Jurkat, Clone E6-1 (cell line): ENCODE measurements around the gene GPSM3. TPM values are rescaled to one million over a fixed set of nuclear protein-coding genes. Genes with fewer than 3 reads are reported as not detected.
"Not testable (repeated sequence)": the region's sequence is repeated elsewhere in the genome, so short reads cannot be mapped to it uniquely, and the experiment has no call there.

Experiments
- DNase-seq: peaks from one replicate; pipeline ENCODE4 v3.0.0-alpha.2; 2011; ENCODE audit warnings: low read depth, low spot score
- H3K4me3 ChIP-seq: 2 replicates; pipeline ENCODE4 v1.5.1; 2011; ENCODE audit warnings: mild to moderate bottlenecking, low read length, control low read depth, moderate library complexity
- polyA plus RNA-seq: library from polyadenylated mRNA; unstranded; fragments of >200 nt; gene quantifications from one replicate; pipeline ENCODE4 v1.2.1, GENCODE V29; 2012; ENCODE audit warnings: missing spikeins; ENCODE audit not compliant: insufficient read length, insufficient read depth

Gene GPSM3, protein sequence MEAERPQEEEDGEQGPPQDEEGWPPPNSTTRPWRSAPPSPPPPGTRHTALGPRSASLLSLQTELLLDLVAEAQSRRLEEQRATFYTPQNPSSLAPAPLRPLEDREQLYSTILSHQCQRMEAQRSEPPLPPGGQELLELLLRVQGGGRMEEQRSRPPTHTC
- polyA plus RNA-seq, result 103 TPM

DNA sequence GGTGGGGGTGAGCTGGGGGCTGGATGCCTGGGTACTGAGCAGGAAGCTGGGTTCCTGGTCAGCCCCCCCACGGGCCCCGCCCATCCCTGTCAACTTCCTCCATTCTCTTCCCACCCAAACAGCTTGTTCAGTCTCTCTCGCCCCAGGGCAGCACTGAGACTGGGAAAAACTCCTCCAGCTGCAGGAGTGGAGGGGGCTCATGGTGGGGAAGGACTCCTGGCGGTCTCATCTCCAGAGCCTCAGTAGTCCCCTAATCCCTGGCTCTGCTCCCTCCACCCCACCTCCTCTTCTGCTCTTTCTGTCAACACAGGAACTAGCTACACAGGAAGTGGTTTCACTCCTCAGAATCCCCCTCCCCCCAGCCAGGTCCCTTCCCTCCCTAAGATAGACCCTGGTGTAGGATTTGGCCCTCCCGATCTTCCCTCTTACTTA lies at the start of gene GPSM3:
GPSM3 (minus strand) TSS at position 36 of the 432 bp plus-strand sequence. CDS start 130 bp downstream, outside the sequence.
- DNase-seq, result peak; percentile 87

DNA sequence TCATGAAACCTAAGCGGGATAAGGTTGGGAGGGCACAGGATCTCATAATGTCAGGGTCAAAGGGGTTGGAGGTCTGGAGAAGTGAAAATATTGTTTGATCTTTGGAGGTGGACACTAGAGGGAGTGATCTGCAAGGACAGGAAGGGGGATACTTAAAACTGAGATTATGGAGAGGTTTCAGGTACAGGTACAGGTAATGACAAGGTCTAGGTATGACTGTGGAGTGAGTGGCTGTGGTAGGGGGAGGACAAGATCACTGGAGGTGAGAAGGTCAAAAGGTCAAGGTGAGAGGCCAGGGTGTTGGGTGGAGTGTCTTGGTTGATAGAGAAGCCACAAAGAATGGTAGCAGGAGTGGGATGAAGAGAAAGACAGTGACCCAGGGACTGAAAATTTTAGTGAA lies 48.2 kb upstream of the GPSM3 start:
- DNase-seq, result no peak
- H3K4me3 ChIP-seq, result no peak overlapping the region

More for the DNA sequence above, at the start of gene GPSM3:
- peak within 1 kb of the TSS; percentile 62 for H3K4me3 ChIP-seq

DNA sequence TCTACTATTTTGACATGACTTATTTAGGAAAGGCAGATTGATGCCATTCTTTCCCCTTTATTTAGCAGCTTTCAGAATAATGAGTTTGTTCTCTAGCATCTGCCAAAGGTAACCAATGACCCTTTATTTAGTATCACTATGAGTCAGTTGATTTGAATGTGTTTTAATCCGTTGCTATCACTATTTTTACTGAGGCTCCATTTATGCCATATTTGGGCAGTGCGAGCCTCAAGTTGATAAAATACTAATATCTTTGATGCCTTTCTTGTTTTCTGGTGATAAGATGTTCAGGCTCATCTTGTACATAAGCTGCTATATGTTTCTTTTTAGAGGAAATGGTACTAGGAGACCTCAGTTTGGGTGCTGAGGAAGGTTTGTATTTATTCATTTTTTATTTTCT lies 47.0 kb upstream of the GPSM3 start:
- no peak for DNase-seq
- H3K4me3 ChIP-seq, result no peak overlapping the region

DNA sequence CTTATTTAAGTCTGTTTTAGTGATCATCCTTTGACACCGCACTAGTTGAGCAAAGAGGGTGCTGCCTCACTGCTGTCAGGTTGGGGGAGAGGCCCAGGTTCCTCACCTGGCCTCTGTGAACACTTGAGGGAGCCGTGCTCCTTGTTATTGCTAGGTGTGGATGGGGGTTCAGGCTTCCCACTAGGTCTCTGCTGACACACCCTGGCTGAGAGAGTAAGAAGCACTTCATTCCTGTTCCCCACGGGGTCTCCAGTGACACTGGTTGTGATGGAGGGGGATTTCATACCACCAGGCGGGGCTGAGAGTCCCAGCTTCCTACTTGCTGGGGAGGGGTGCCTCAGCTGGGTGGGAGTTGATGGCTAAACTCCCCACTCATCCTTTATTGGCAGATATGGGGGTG lies 42.5 kb upstream of the GPSM3 start:
- no peak overlapping the region for H3K4me3 ChIP-seq
- DNase-seq, result no peak

DNA sequence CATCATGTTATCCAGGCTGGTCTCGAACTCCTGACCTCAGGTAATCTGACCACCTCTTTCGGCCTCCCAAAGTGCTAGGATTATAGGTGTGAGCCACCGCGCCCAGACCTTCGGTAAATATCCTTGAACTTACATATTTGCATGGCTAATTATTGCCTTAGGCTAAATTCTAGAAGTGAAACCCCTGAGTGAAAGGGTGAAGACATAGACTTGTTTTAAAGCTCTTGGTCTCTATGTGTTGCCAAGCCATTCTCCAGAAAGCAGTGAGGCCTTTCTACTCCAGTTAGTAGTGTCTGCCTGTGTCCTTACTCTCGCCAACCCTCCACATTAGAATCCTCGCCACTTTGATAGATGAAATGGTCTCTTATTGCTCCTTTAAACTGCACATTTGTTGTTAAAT lies 34.0 kb upstream of the GPSM3 start:
- H3K4me3 ChIP-seq, result no peak overlapping the region
- DNase-seq, result no peak

DNA sequence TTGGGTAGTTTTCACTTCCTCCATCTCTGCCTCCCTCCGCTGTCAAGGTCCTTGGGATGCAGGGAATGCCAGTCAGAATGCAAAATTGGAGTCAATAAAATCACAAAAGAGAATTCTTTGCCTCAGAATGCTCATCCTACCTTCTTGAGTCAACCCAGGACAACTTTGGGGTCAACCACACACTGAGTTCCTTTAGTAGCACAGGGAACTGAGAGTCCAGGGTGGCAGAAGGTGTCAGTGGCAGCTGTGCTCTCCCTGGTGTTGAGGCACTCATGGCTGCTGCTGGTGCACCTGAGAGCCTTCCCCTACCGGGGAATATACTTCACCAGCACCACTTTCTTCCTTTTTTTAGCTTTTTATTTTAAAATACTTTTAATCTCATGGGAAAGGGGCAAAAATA lies 32.3 kb upstream of the GPSM3 start:
- no peak for DNase-seq
- H3K4me3 ChIP-seq, result no peak overlapping the region

DNA sequence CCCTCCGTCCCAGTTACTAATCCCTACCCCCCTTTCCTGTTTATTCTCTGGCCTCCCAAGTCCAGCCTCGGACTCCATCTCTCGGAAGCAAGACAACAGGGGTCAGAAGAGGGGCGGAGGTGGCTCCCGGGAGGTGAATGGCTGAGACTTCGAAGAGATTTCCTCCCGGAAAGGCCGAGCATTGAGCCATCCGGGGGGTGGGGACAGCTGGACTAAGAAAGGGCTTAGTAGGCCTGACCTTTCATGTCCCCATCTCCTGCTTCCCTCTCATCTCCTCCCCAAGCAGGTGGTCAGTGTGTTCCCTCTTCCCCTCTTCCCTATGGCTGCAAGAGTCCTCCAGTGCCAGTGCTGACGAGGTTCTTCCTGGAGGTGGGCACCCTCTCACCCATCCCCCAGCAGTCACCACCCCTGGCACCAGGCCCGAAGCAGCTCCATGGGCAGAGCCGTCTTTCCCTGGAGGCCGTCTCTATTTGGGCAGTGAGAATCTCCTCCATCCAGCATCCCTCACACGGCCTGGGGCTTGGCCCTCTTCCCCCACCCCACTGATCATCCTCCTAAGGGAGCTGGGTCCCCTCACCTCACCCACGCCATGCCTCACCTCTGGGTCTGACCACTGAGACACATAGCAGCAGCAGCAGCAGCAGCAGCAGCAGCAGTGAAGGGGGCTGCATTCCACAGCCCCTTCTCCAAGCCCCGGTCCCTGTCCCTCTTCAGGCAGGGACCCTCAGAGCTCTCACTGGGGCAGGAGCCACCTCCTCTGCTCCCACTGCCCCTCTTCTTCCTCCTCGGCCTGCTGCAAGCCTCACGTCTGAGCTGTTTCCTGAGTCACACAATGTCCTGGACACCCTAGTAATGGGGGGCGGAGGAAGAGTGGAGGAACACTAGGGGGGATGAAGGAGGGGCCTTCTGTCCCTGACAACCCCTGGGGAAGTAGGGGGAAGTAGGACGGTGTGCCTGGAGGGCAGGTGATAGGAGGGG lies 31.1 kb upstream of the GPSM3 start, which contains the start of gene NOTCH4:
NOTCH4 (minus strand) TSS at position 810 of the 978 bp plus-strand sequence; CDS start at position 671, 139 bp downstream.
- no peak for DNase-seq

DNA sequence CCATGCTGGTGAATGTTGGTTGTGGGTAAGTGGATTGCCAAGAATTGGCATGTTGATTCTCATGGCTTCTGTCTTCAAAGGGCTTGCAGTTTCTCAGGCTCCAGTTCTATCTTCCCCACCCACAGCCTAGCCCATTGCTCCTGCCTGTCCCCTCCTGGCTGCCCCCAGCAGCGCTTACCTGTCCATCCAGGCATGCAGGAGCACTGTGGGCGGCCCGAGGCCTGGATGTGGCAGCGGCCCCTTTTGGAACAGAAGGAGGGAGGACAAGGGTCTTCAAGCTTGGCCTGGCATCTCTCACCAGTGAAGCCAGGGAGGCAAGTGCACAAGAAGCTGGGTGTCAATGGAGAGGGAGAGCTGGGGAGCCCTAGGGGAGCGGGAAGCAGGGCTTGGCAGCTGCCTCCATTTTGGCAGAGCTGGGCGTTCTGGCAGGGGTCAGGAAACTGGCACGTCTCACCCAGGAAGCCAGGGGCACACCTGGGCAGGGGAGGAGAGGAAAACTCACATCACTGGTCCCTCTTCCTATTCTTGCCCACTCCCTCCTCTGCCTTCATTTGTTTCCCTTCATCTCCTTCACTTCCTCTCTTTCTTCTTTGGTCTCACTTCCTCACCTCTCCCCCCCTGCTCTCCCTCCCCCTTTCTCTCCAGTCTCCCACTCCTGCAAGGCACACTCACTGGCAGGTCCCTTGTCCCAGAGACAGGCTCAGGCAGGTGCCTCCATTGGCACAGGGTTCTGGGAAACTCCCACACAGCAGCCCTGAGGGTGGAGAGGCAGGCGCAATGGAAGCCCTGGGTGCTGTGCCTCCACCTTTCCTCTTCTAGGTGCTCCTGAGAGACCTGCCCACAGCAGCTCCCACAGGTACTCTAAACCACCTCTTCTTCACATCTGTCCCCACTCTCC lies 30.1 kb upstream of the GPSM3 start:
- DNase-seq, result no peak
- H3K4me3 ChIP-seq, result no peak overlapping the region

More for the DNA sequence above, 31.1 kb upstream of the GPSM3 start, which contains the start of gene NOTCH4:
- no peak within 1 kb of the TSS for H3K4me3 ChIP-seq

DNA sequence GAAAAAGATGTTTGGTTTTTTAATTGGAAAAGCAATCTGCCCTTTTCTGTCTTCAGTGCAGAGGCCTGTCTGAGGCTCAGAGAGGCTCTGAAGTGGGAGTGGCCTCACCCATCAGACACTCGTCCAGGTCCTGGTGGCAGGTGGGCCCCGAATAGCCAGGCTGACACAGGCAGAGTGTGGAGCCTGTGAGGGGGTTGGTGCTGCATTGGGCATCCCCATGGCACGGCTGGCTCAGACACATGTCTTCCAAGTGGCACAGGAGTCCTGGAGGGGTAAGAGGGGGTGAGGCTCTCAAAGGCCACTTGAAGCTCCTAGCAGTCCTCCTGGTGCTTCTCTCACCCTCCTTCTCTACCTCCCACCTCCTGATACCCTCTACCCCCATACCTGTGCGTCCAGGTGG lies 27.6 kb upstream of the GPSM3 start:
- H3K4me3 ChIP-seq, result no peak overlapping the region

DNA sequence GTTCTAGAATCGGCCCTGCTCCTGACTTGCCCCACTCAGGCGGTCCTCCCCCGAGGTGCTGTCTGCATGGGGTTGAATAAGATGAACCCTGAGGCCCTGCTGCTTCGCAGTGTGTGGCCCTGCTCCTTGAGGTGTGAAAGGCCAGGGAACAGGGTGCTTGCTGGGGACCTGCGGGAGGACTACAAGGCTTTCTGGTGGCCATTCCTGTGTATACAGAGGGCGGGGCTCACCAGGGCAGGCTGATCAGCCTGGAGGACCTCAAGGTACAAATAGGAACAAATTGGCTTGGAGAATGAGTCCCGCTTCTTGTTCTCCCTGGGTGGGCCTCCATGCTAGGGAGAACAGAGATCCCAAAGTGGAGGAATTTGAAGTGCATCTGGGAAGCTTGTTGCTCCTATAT lies 25.7 kb upstream of the GPSM3 start:
- no peak for DNase-seq

More for the DNA sequence above, 27.6 kb upstream of the GPSM3 start:
- no peak for DNase-seq

DNA sequence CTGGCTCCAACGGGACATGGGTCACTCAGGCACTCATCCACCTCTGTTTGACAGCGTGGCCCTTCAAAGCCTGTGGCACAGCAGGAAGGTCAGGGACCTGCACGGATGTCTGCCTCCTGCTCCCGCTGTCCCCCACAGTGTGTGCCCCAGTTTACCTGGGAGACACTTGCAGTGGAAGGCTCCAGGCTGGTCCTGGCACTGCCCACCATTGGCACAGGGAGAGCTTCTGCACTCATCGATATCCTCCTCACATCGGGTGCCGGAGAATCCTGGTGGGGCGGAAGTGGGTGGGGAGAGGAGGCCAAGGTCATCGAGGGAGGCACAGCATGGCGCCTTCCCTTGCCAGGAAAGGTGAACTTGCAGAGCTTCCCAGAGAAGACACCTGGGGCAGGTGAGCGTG lies 24.6 kb upstream of the GPSM3 start:
- H3K4me3 ChIP-seq, result no peak overlapping the region
- no peak for DNase-seq

More for the DNA sequence above, 25.7 kb upstream of the GPSM3 start:
- H3K4me3 ChIP-seq, result no peak overlapping the region

DNA sequence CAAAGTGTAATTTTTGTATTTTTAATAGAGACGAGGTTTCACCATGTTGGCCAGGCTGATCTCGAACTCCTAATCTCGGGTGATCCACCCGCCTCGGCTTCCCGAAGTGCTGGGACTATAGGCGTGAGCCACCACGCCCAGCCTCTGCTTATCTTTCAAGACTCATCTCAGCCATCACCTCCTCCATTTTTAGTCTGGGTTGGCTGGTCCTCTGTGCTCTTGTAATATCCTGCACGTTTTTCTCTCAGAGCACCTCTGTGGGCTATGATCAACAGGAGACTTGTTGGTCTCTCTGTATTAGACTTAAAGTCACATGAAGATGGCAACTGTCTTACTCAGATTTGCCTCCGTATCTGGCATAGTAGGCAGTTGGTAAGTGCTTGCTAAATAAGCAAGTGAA lies 23.8 kb upstream of the GPSM3 start:
- H3K4me3 ChIP-seq, result no peak overlapping the region
- no peak for DNase-seq

DNA sequence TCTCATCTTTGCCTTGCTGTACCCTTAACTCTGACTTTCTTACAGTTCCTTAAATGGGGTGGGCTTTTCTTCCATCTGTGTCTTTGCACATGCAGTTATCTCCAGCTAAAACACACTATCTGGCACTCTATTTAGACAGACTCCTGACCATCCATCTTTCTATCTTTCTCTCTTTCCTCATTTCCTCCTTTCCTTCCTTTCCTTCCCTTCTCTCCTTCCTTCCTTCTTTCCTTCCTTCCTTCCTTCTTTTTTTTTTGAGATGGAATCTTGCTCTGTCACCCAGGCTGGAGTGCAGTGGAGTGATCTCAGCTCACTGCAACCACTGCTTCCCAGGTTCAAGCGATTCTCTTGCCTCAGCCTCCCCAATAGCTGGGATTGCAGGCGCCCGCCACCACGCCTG lies 23.2 kb upstream of the GPSM3 start:
- H3K4me3 ChIP-seq, result no peak overlapping the region

DNA sequence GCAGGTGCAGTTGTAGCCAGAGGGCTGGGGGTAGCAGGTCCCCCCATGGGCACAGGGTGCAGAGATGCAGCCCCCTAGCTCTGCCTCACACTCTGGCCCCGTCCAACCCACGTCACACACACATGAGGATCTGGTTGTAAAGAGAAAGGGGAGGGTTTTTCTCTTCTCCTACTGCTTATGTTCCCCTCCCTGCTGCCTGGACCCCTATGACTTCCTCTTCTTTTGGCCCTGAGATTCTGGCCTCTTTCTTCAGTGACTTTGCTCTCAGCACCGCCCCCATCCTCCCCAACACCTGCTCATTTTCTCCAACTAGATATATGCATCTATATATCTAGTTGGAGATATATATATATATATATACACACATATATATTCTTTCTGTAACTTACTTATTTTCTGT lies 21.7 kb upstream of the GPSM3 start:
- no peak overlapping the region for H3K4me3 ChIP-seq
- no peak for DNase-seq

More for the DNA sequence above, 23.2 kb upstream of the GPSM3 start:
- DNase-seq, result no peak

DNA sequence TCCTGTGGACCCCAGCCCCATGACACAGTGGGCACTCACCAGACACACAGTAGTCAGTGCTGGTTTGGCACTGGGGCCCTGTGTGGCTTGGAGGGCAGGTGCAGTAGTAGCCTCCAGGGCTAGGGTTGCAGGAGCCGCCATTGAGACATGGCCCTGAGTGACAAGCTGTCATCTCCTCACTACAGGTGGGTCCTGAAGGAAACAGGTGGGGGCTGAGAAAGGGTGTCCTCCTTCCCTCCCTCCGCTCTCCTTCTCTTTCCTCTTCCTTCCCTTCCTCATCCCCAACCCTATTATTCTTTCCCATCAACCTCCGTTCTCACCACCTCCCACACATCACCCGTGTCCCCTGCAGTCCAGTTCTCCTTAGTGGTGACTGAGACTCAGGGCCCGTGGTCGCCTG lies 21.2 kb upstream of the GPSM3 start:
- no peak overlapping the region for H3K4me3 ChIP-seq

DNA sequence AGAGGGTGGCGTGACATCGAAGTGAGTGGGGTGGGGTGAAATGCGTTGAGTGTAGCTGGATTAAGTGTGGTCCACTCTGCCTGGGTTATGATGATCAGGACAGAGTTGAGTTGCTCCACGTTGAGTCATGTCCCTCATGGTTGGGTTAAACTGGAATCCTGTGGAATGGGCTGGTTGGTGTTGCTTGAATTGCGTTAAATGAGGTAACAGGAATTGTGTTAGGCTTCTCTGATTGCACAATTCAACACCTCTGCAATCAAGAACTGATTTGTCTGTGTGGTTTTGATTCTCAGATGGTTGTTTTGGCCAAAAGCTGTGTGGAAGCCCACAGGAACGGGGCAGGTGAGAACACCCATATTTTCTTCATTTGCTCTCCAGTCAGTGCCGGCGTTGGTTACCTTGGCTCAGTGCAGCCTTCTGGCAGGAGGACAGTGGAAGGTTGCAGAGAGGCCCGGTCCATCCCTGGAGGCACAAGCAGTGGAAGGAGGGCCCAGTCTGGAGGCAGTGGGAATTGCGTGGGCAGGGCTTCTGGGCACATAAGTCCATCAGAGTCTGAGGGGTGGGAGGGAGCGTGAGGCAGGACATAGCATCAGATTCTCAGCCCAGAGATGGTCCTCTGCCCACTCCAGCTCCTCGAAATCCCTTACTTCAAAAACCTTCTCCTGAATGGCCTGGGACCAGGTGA lies 19.8 kb upstream of the GPSM3 start:
- DNase-seq, result no peak
- no peak overlapping the region for H3K4me3 ChIP-seq

More for the DNA sequence above, 21.2 kb upstream of the GPSM3 start:
- no peak for DNase-seq

DNA sequence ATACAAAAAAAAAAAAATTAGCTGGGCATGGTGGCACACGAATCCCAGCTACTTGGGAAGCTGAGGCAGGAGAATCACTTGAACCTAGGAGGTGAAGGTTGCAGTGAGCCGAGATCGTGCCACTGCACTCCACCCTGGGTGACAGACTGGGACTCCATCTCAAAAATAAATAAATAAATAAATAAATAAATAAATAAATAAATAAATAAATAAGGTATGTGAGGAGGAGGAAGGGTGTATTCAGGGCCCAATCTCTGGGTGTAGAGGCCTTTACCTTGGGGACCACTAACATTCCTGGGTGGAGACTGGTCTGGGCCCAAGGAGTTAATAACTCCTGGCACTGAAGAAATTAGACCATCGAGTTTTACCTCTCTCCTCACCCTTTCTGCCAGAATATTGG lies 19.0 kb upstream of the GPSM3 start:
- not testable (repeated sequence) for DNase-seq

DNA sequence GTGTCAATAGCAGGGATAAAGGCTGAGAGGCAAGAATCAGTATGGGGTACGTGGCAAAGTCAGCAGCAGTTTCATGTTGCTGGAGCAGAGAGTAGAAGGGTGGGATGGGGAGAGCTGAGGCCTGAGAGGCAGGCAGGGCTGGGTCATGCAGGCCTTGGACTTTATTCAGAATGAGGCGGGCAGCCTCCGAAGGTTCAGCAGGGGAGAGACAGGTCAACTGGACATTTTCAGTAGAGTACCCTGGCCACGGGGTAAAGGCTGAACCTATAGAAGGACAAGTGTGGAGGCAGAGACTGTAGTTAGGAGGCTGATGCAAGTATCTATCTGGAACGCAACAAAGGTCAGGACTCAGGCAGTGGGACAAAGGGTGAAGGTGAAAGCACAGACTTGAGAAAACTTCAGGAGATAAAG lies 17.8 kb upstream of the GPSM3 start:
- no peak for DNase-seq
- no peak overlapping the region for H3K4me3 ChIP-seq

More for the DNA sequence above, 19.0 kb upstream of the GPSM3 start:
- H3K4me3 ChIP-seq, result not testable (repeated sequence)
